VCaP (cell line): ENCODE results near the gene MORC2.

Experiments
- H3K27ac ChIP-seq: fragments of 450-650 bp; 2 replicates; pipeline ENCODE4 v1.5.1; 2017
- TF ChIP-seq, protein P1 (sequence below): fragments of 450-650 bp; conservative IDR thresholded peaks from 2 replicates; pipeline ENCODE4 v1.5.1; 2017; ENCODE audit warnings: mild to moderate bottlenecking, moderate library complexity

The MORC2 gene

DNA sequence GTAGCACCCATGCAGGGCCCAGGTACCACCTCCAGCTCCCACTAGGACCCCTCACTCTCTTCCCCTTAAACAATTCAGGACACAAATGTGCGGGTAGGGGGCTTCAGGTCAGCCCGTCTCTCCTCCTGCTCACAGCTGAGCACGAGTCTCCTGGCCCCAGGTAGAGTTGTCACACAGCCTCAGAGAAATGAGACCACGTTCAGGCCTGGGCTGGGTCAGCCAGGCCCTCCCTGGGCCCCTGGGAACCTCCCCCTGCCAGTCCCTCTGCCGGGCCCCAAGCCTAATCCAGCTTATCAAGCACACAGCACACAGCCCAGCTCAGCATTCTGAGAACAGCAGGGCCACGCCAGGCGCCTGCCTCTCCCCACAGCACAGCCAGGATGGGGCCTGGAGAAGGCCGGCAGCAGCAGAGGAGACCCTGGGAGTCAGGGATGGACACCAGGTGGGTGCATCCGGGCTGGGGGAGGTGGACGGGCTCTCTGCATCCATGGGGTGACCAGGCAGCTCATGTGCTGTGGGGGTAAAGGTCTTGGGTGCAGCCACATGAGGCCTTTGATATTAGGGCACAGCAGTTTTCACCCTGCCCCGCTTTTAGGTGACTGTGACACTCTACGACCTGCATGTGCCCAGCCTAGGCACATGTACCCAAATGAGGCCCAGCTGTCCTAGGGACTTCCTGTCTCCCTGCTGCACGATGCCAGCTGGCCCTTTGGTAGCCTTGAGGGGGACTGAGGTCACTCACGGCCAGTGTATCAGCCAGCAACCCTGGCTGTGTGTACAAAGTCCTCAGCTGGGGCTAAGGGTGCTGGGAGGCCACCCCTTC is 87.0 kb downstream of the MORC2 start:
- TF ChIP-seq, protein P1, sequence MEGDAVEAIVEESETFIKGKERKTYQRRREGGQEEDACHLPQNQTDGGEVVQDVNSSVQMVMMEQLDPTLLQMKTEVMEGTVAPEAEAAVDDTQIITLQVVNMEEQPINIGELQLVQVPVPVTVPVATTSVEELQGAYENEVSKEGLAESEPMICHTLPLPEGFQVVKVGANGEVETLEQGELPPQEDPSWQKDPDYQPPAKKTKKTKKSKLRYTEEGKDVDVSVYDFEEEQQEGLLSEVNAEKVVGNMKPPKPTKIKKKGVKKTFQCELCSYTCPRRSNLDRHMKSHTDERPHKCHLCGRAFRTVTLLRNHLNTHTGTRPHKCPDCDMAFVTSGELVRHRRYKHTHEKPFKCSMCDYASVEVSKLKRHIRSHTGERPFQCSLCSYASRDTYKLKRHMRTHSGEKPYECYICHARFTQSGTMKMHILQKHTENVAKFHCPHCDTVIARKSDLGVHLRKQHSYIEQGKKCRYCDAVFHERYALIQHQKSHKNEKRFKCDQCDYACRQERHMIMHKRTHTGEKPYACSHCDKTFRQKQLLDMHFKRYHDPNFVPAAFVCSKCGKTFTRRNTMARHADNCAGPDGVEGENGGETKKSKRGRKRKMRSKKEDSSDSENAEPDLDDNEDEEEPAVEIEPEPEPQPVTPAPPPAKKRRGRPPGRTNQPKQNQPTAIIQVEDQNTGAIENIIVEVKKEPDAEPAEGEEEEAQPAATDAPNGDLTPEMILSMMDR: no peak
- no peak overlapping the region for H3K27ac ChIP-seq

DNA sequence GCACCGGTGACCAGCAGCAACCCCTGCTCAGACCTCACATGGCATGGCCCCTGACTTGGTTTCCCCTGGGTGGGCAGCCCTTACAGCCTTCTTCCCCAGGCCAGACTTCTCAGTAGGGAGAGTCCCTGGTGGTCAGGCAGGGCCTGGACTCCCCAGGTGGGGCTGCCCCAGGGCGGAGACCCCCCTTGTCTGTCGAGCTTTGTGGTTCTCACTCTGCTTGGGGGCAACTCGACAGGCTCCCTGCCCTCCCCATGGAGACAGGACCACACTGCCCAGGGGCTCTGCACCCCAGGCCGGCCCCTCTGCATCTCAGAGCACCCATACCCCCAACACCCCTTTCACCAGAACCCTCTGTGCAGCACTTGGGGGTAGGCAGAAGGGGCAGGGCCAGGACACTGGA is 87.7 kb downstream of the MORC2 start:
- TF ChIP-seq, protein P1: no peak
- no peak overlapping the region for H3K27ac ChIP-seq

DNA sequence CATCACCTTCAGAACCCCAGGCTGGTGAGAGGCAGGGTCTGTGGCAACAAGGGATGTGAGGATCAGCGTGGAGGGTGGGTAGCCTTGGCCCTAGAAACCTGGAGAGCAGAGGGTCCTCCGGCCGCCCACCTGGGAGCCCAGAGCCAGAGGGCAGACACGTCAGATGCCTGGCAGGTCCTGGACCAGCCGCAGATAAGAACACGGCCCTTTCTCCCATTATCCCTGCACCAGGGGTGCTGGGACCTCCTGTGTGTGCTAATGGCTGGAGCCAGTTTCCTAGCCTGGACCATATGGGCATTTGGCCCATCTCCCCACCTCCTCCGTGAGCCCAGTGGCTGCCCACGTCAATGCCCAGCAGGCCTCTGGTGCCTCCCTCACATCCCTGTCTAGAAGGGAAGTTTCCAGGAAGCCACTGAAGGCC is 88.4 kb downstream of the MORC2 start:
- H3K27ac ChIP-seq: no peak overlapping the region
- TF ChIP-seq, protein P1: no peak

DNA sequence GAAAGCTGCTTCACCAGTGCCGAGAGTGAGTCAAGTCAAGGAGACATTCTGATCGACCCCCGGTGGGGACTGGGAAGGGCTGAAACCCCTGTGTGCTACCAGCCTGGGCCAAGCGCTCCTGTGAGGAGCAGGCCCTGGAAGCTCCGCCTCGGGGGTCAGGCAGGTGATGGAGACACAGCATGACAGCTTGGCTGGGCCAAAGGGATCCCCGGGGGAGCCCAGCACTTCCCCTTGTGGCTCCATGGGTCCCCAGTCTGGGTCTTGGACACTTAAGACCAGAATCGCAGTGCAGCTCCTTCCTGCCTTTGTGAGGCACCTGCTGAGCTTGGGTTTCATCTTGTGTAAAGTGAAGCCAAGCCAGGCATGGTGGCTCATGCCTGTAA is 89.2 kb downstream of the MORC2 start:
- H3K27ac ChIP-seq: no peak overlapping the region
- TF ChIP-seq, protein P1: no peak

DNA sequence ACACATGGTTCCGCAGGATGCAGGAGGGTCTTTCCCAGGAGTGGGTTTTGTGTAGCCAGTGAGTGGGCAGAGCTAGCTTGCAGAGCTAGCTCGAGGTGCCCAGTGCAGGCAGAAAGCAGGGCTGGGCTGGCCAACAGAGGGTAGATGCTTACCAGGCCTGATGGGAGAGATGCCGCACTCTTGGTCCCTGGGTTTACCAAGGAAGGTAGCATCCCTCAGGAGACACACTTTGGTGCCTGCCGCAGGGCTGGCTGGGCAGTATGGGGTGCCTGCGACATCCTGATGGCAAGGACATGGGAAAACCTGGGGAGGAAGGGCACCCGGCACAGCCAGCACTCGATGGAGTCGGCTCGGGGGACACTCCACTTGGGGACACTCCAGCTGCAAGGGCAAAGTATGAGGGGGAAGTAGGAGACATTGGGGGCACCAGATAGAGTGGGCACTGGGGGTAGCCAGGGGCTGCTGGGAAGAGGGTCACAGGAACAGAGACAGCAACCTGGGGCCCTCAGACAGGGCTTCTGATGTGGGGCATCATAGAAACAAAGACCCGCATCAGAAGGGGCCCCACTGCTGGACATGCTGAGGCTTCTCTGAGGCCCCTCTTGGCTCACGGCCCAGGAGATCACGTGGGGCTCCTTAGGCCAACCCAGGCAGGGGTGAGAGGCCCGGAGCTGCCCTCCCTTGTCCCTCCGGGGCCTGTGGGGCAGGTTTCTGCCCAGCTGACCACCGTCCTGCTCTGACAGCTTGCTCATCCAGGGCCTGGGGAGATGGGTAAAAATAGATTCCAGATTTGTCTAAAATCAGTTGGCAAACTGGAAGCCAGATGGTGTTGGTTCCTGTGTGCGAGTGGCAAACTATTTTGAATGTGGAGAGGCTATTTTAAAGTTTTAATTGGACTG is 89.8 kb downstream of the MORC2 start:
- TF ChIP-seq, protein P1: no peak
- no peak overlapping the region for H3K27ac ChIP-seq

DNA sequence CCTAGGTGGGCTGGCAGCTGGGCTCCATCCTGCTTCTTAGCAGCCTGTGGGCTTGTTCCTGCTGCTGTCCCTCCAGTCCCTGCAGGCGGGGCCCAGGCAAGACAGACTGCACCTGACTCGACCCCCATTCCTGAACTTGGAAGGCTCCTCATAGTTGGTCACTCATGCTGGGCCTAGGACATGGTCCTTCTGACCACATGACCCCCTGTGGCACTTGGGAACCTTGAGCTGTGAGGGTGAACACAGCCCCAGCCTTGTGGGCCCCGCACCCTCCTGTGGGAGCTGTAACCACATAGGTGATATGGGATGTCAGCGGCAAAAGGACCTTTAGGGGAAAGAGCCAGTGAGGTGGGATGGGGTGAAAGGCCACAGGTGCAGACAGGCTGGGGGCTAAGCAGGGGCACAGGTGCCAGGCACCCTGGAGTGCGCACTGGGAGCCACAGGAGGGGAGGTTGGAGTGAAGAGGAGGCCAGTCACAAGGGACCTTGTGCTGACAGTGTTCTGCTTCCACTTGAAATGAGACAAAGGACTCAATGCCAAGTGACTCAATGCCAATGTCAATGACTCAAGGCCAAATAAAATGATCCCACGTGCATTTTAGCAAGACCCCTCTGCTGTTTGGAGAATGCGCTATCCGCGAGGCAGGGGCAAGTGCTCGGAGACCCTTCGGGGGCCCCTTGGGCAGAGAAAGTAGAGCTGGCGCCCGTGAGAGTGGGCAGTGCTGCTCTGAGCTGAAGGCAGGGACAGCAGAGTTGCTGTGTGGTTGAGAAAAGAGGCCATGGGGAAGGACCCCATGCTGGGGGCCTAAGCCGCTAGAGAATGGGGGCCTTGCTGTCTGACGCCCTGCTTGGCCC is 90.7 kb downstream of the MORC2 start:
- H3K27ac ChIP-seq: no peak overlapping the region
- TF ChIP-seq, protein P1: no peak
